Measurements from ENCODE around the gene MIF. TPM values are rescaled to one million over a fixed set of nuclear protein-coding genes. Genes with fewer than 3 reads are reported as not detected.
"Not testable (repeated sequence)": the region's sequence is repeated elsewhere in the genome, so short reads cannot be mapped to it uniquely, and the experiment has no call there.

Gene MIF
- total and polyA plus RNA-seq, 7 experiments from 2014 or later = 179 to 1,099 (median 211) TPM

DNA sequence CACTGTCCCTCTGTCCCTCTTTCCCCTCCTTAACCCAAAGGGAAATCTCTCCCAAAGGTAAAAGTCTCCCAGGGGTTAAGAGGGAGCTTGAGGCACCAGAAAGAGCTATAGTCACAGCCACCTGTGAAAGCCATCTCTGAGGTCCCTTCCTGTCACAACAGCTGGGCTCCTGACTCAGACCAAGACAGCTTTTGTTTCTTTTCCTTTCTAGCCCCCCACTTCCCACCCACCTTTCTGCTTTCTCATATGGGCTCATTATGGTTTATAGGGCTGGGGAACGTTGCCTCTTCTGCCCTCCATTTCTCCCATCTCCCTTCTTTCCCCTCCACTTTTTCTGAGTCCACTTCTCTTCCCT lies 19.1 kb downstream of the MIF start:
- no peaks in the 10 kb centered on the region for H3K36me3 ChIP-seq (ENCODE audit: control insufficient read depth in 2 of 3, insufficient read depth in 3 of 3, low read length in 3 of 3)
- CTCF ChIA-PET = interaction anchor here (0.6 kb wide), 1 partner anchor 25 kb away, joined by 4 read pairs; no protein-coding TSS in a partner anchor
- ATAC-seq (no peak), DNase-seq (peak in 1 of 9 donors; percentile 8)
- Mint-ChIP-seq H3K36me3 (peaks cover 0 to 2% (median 0%) of the 10 kb centered on the region in 5 donors), H3K4me1 (peaks cover 7 to 34% (median 16%) of the 10 kb centered on the region in 7 donors), H3K27ac (peak overlapping the region; percentile 89 to 99 (median 98)), H3K9me3 (peaks cover 0 to 4% (median 0%) of the 10 kb centered on the region in 11 donors), H3K27me3 (peaks cover 0 to 6% (median 0%) of the 10 kb centered on the region in 5 donors), H3K4me3 (peak overlapping the region; percentile 84 to 97 (median 93))
- POLR2A ChIA-PET = interaction anchor here (0.6 to 6.2 kb wide), 12 partner anchors 10 to 328 kb away, joined by 3 to 67 read pairs (median 4); partner anchors contain the start of genes CABIN1, MIF, SLC2A11 and SMARCB1
- H3K27ac ChIP-seq (ENCODE audit: low read depth, low read length) = peak overlapping the region; percentile 78
- no peaks in the 10 kb centered on the region for H3K27me3 ChIP-seq (ENCODE audit: control insufficient read depth in 2 of 2, insufficient read depth in 2 of 2, low read length in 2 of 2)
- peaks cover 0 to 7% of the 10 kb centered on the region in 2 donors for H3K4me1 ChIP-seq (ENCODE audit: control insufficient read depth in 2 of 2, insufficient read depth in 2 of 2, low read length in 2 of 2)
- H3K4me3 ChIP-seq (ENCODE audit: low read length) = peak overlapping the region; percentile 83
- H3K9me3 ChIP-seq (ENCODE audit: control insufficient read depth in 2 of 3, low read length in 3 of 3) = no peaks in the 10 kb centered on the region
- intact Hi-C loops (cut with micrococcal nuclease) = loop anchor here in 1 of 2 donors (5.0 kb wide), 1 partner anchor 196 kb away; no protein-coding TSS in a partner anchor

DNA sequence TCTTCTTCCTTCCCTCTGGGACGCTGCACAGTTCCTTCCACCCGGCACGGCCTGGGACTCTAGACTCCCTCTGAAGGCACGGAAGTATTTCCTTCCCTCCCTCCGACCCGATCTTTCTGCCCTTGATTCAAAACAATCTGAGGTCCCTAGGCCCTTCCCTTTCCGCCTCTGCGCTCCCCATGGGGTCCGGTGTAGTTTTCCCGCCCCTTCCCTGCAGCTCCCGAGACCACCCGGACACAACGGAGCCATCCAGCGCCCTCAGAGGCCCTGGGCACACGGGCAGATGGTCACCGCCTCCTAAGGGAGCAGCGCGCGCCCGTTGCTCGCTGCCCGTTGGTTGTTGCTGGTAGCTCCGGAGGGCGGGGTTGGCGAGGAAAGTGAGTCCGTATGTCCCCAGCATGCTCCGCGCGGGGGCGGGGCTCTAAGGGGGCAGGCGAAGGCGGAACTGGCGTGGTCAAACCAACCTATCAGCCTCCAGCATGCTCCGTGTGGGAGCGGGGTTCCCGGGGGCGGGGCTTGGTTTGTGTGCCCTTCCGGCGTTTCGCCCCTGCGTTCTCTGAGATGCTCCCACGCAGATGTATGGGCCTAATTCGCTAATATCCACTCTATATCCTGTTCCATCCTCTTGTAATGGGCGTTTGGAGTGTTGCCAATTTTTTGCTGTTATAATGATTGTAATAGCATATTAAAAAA lies 19.6 kb downstream of the MIF start:
- CTCF ChIA-PET = interaction anchor here (0.6 kb wide), 3 partner anchors 19 to 329 kb away, joined by 3 to 4 read pairs (median 3); partner anchors contain the start of gene MIF
- Histone ChIP-seq H3K36me3 (ENCODE audit: control insufficient read depth in 2 of 3, insufficient read depth in 3 of 3, low read length in 3 of 3) (no peaks in the 10 kb centered on the region), H3K27ac (ENCODE audit: low read depth, low read length) (peak overlapping the region; percentile 78), H3K4me3 (ENCODE audit: low read length) (peak overlapping the region; percentile 83), H3K27me3 (ENCODE audit: control insufficient read depth in 2 of 2, insufficient read depth in 2 of 2, low read length in 2 of 2) (no peaks in the 10 kb centered on the region), H3K9me3 (ENCODE audit: control insufficient read depth in 2 of 3, low read length in 3 of 3) (no peaks in the 10 kb centered on the region), H3K4me1 (ENCODE audit: control insufficient read depth in 2 of 2, insufficient read depth in 2 of 2, low read length in 2 of 2) (peaks cover 0 to 7% of the 10 kb centered on the region in 2 donors)
- peaks cover 0 to 4% (median 0%) of the 10 kb centered on the region in 11 donors for H3K9me3 Mint-ChIP-seq
- peaks cover 0 to 2% (median 0%) of the 10 kb centered on the region in 5 donors for H3K36me3 Mint-ChIP-seq
- ATAC-seq = peak; percentile 100
- peaks cover 0 to under 1% (median 0%) of the 10 kb centered on the region in 5 donors for H3K27me3 Mint-ChIP-seq
- intact Hi-C loops (cut with micrococcal nuclease) = loop anchor here (1.0 to 5.0 kb wide), 7 partner anchors 20 to 641 kb away; partner anchors contain the start of genes MIF (in 2 of the 2), DERL3 (in 1 of the 2), GUCD1 (in 1 of the 2) and SLC2A11 (in 1 of the 2)
- H3K4me1 Mint-ChIP-seq = peaks cover 7 to 34% (median 16%) of the 10 kb centered on the region in 7 donors
- H3K4me3 Mint-ChIP-seq = peak overlapping the region; percentile 84 to 97 (median 93)
- POLR2A ChIA-PET = interaction anchor here (0.6 to 6.2 kb wide), 12 partner anchors 13 to 327 kb away, joined by 3 to 67 read pairs (median 4); partner anchors contain the start of genes CABIN1, MIF, SLC2A11 and SMARCB1
- peak overlapping the region; percentile 89 to 99 (median 98) for H3K27ac Mint-ChIP-seq
- peak; percentile 94 to 100 (median 97) for DNase-seq

- ATAC-seq = no peak
- no peak for DNase-seq
- H3K27ac ChIP-seq (ENCODE audit: low read depth, low read length) = no peak overlapping the region
- peak overlapping the region in 4 of 9 donors; percentile 37 to 99 (median 96) for H3K27ac Mint-ChIP-seq
- no peak overlapping the region for H3K4me3 Mint-ChIP-seq
- H3K4me1 ChIP-seq (ENCODE audit: control insufficient read depth in 2 of 2, insufficient read depth in 2 of 2, low read length in 2 of 2) = peaks cover 0 to 7% of the 10 kb centered on the region in 2 donors
- ChIA-PET CTCF (interaction anchor here (1.0 kb wide), 1 partner anchor 13 kb away, joined by 3 read pairs; no protein-coding TSS in a partner anchor), POLR2A (no interaction called here)
- peaks cover 7 to 34% (median 16%) of the 10 kb centered on the region in 7 donors for H3K4me1 Mint-ChIP-seq
- peaks cover 0 to 4% (median 0%) of the 10 kb centered on the region in 11 donors for H3K9me3 Mint-ChIP-seq
- peaks cover 0 to 4% (median 0%) of the 10 kb centered on the region in 5 donors for H3K36me3 Mint-ChIP-seq
- H3K36me3 ChIP-seq (ENCODE audit: control insufficient read depth in 2 of 3, insufficient read depth in 3 of 3, low read length in 3 of 3) = no peaks in the 10 kb centered on the region
- intact Hi-C loops (cut with micrococcal nuclease) = loop anchor here in 1 of 2 donors (2.0 kb wide), 1 partner anchor 58 kb away; the partner anchor contains the start of gene SLC2A11
- H3K27me3 ChIP-seq (ENCODE audit: control insufficient read depth in 2 of 2, insufficient read depth in 2 of 2, low read length in 2 of 2) = no peaks in the 10 kb centered on the region
- H3K27me3 Mint-ChIP-seq = no peaks in the 10 kb centered on the region
- no peaks in the 10 kb centered on the region for H3K9me3 ChIP-seq (ENCODE audit: control insufficient read depth in 2 of 3, low read length in 3 of 3)
- no peak overlapping the region for H3K4me3 ChIP-seq (ENCODE audit: low read length)
Measured at GRCh38 chr22:23915290-23915689, 21.1 kb downstream of the MIF start.

DNA sequence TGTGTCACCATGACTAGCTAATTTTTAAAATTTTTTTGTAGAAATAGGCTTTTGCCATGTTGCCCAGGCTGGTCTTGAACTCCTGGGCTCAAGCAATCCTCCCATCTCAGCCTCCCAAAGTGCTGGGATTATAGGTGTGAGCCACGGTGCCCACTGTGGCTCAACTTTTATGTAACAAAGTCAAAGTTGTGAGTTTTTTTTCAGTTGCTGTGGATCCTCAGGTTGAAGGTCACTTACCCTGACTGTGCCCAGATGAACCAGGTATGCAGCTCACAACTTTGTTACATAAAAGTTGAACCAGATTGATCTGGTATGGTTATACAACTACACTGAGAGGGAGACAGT lies 26.1 kb downstream of the MIF start:
- H3K4me1 Mint-ChIP-seq = peaks cover 0 to 15% (median 0%) of the 10 kb centered on the region in 7 donors
- H3K36me3 Mint-ChIP-seq = peaks cover 0 to 10% (median 4%) of the 10 kb centered on the region in 5 donors
- H3K27ac ChIP-seq (ENCODE audit: low read depth, low read length); H3K4me1 ChIP-seq (ENCODE audit: control insufficient read depth in 2 of 2, insufficient read depth in 2 of 2, low read length in 2 of 2); ATAC-seq; DNase-seq; H3K9me3 ChIP-seq (ENCODE audit: control insufficient read depth in 2 of 3, low read length in 3 of 3); H3K4me3 ChIP-seq (ENCODE audit: low read length); POLR2A ChIA-PET; intact Hi-C loops (cut with micrococcal nuclease); H3K27me3 ChIP-seq (ENCODE audit: control insufficient read depth in 2 of 2, insufficient read depth in 2 of 2, low read length in 2 of 2); H3K27ac Mint-ChIP-seq; H3K27me3 Mint-ChIP-seq; H3K4me3 Mint-ChIP-seq: not testable (repeated sequence)
- peaks cover 0 to 15% (median 5%) of the 10 kb centered on the region in 3 experiments for H3K36me3 ChIP-seq (ENCODE audit: control insufficient read depth in 2 of 3, insufficient read depth in 3 of 3, low read length in 3 of 3)
- CTCF ChIA-PET = interaction anchor here (0.6 kb wide), 1 partner anchor 630 kb away, joined by 3 read pairs; no protein-coding TSS in a partner anchor
- H3K9me3 Mint-ChIP-seq = peaks cover 0 to 16% (median 8%) of the 10 kb centered on the region in 11 donors

DNA sequence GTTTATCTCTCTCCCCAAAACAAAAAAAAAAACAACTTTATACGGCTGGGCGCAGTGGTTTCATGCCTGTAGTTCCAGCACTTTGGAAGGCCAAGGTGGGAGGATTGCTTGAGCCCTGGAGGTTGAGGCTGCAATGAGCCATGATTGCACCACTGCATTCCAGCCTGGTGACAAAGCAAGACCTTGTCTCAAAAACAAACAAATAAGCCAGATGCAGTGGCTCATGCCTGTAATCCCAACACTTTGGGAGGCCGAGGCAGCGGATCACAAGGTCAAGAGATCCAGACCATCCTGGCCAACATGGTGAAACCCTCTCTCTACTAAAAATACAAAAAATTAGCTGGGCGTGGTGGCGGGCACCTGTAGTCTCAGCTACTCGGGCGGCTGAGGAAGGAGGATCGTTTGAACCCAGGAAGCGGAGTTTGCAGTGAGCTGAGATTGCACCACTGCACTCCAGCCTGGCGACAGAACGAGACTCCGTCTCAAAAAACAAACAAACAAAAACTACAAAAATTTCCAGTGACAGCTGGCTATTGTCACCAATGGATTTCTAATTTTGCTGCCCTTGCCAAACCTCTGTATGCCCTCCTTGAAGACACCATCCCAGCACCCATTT lies 27.5 kb downstream of the MIF start:
- POLR2A ChIA-PET = interaction anchor here (1.3 kb wide), 1 partner anchor 27 kb away, joined by 4 read pairs; the partner anchor contains the start of gene MIF
- H3K27ac Mint-ChIP-seq; H3K4me1 Mint-ChIP-seq; H3K4me3 ChIP-seq (ENCODE audit: low read length); H3K27me3 Mint-ChIP-seq; DNase-seq; H3K27me3 ChIP-seq (ENCODE audit: control insufficient read depth in 2 of 2, insufficient read depth in 2 of 2, low read length in 2 of 2); H3K4me3 Mint-ChIP-seq; H3K4me1 ChIP-seq (ENCODE audit: control insufficient read depth in 2 of 2, insufficient read depth in 2 of 2, low read length in 2 of 2); intact Hi-C loops (cut with micrococcal nuclease); H3K27ac ChIP-seq (ENCODE audit: low read depth, low read length); ATAC-seq: not testable (repeated sequence)
- Mint-ChIP-seq H3K36me3 (peaks cover 0 to 14% (median 6%) of the 10 kb centered on the region in 5 donors), H3K9me3 (peaks cover 0 to 29% (median 11%) of the 10 kb centered on the region in 11 donors)
- H3K9me3 ChIP-seq (ENCODE audit: control insufficient read depth in 2 of 3, low read length in 3 of 3) = peaks cover 0 to 19% (median 0%) of the 10 kb centered on the region in 3 experiments
- H3K36me3 ChIP-seq (ENCODE audit: control insufficient read depth in 2 of 3, insufficient read depth in 3 of 3, low read length in 3 of 3) = peaks cover 0 to 24% (median 5%) of the 10 kb centered on the region in 3 experiments
- CTCF ChIA-PET = interaction anchor here (0.6 kb wide), 1 partner anchor 536 kb away, joined by 3 read pairs; no protein-coding TSS in a partner anchor

- no peaks in the 10 kb centered on the region for H3K27me3 ChIP-seq (ENCODE audit: control insufficient read depth in 2 of 2, insufficient read depth in 2 of 2, low read length in 2 of 2)
- ChIA-PET CTCF (no interaction called here), POLR2A (no interaction called here)
- Mint-ChIP-seq H3K4me1 (peaks cover 0 to 7% (median 0%) of the 10 kb centered on the region in 7 donors), H3K4me3 (no peak overlapping the region), H3K27ac (no peak overlapping the region), H3K9me3 (peaks cover 0 to 37% (median 12%) of the 10 kb centered on the region in 11 donors), H3K36me3 (peaks cover 0 to 19% (median 6%) of the 10 kb centered on the region in 5 donors), H3K27me3 (peaks cover 0 to 4% (median 0%) of the 10 kb centered on the region in 5 donors)
- no peak for DNase-seq
- no peak overlapping the region for H3K4me3 ChIP-seq (ENCODE audit: low read length)
- no peak overlapping the region for H3K27ac ChIP-seq (ENCODE audit: low read depth, low read length)
- intact Hi-C loops (cut with micrococcal nuclease) = no loop called here
- ATAC-seq = no peak
- H3K4me1 ChIP-seq (ENCODE audit: control insufficient read depth in 2 of 2, insufficient read depth in 2 of 2, low read length in 2 of 2) = no peaks in the 10 kb centered on the region
- peaks cover 0 to 24% (median 5%) of the 10 kb centered on the region in 3 experiments for H3K36me3 ChIP-seq (ENCODE audit: control insufficient read depth in 2 of 3, insufficient read depth in 3 of 3, low read length in 3 of 3)
- peaks cover 0 to 19% (median 0%) of the 10 kb centered on the region in 3 experiments for H3K9me3 ChIP-seq (ENCODE audit: control insufficient read depth in 2 of 3, low read length in 3 of 3)
Measured at GRCh38 chr22:23922921-23923320, 28.7 kb downstream of the MIF start.

All from naive thymus-derived CD4-positive, alpha-beta T cell (primary cell).